GM21515 (cell line): Measurements from ENCODE around the gene SCNN1B.
"Not testable (repeated sequence)": the region's sequence is repeated elsewhere in the genome, so short reads cannot be mapped to it uniquely, and the experiment has no call there.

Experiments used
- ATAC-seq: cut with Tn5 transposase; IDR thresholded peaks from one replicate; pipeline ENCODE4 v1.9.1; 2021; ENCODE audit not compliant: unreplicated experiment

Gene SCNN1B

DNA sequence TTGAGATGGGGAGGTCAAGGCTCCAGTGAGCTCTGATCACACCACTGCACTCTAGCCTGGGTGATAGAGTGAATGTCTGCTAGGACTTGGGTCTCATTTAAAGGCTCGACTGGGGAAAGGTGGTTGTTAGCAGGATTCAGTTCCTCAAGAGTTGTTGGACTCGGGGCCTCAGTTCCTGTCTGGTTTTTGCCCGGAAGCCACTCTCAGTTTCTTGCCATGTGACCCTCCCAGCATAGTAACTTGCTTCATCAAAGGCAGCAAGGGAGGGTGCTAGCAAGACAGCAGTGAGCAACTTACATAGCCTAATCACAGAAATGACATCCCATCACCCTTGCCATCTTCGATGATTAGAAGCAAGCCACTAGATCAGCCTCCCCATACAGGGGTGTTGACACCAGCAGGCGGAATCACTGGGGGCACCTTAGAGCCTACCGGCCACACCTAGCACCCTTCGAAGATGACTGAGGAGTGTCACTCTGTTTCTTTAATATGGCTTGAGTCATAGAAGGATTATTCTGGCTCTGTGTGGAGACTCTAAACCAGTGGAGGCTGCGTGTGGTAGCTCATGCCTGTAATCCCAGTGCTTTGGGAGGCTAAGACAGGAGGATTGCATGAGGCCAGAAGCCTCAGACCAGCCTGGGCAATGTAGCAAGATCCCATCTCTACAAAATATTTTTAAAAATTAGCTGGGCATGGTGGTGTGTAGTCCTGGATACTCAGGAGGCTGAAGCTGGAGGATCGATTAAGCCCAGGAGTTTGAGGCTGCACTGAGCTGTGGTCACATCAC, 13.2 kb upstream of the SCNN1B start:
- ATAC-seq: no peak

DNA sequence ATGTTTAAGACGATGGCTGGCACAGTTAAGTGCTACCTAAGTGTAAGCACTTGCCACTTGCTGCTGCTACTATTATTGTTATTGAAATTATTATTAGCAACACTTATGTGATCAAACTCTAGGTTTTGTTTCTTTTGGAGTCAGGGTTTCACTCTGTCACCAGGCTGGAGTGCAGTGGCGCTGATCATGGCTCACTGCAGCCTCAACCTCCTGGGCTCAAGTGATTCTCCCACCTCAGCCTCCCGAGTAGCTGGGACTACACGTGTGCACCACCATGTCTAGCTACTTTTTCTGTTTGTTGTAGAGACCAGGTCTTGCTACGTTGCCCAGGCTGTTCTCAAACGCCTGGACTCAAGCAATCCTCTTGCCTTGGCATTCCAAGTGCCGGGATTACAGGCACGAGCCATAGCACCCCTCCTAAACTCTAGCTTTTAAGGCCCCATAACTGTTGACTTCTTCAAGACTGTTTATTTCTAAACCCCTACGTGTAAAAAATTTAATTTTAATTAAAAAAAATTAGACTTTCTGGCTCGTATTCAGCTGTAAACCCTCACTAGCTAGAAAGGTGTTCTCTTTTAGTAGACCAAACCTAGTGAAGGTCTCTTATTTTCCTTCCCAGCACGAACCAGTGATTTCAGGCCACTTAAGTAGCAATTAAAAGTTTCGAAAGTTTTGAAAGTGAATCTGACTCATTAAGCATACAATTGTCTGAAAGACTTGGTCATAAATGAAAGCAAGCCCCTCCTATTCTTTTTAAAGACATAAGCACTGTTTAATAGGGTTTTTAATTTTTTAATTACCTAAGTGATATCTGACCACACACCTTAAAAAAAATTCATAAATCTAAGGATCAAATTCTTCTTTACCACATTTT, 11.7 kb upstream of the SCNN1B start:
- no peak for ATAC-seq

DNA sequence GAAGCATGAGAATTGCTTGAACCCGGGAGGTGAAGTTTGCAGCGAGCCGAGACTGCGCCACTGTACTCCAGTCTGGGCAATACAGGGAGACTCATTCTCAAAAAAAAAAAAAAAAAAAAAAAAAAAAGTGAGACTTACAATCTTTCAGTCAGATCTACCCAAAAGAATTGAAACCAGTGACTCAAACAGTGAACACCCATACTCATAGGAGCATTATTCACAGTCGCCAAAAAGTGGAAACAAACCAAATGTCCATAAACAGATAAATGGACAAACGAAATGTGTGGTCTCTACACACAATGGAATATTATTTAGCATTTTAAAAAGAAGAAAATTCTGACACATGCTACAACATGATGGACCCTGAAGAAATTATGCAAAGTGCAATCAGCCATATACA, 9.1 kb upstream of the SCNN1B start:
- ATAC-seq: no peak

DNA sequence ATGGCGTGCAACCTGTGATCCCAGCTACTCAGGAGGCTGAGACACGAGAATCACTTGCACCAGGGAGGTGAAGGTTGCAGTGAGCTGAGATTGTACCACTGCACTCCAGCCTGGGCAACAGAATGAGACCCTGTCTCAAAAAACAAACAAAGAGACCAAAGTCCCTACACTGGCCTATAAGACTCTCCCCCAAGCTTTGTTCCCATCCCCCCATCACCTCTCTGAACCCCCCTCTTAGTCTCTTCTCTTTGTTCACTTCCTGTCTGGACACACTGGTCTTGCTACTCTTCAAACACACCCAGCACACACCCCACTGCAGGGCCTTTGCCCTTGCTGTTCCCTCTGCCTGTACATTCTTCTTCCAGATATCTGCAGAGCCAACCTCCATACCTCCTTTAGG, 7.8 kb upstream of the SCNN1B start:
- no peak for ATAC-seq

DNA sequence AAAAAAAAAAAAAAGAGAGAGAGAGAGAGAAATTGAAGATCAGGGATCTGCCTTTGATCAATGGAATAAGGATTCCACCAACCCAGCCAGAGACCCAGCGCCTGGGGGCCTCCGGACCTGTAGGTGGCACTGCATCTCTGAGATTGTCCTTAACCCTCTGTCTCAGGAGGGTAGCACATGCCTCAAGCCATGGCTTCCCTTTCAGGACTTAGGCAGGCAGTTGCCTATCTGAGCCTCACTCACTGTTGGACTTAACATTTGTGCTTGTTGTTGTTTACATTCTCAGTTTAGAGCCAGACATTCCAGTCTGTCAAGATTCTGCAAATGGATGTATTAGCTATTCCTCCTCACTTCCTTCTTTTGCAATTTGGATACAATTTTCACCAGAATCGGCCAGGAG, 5.1 kb upstream of the SCNN1B start:
- ATAC-seq: no peak

DNA sequence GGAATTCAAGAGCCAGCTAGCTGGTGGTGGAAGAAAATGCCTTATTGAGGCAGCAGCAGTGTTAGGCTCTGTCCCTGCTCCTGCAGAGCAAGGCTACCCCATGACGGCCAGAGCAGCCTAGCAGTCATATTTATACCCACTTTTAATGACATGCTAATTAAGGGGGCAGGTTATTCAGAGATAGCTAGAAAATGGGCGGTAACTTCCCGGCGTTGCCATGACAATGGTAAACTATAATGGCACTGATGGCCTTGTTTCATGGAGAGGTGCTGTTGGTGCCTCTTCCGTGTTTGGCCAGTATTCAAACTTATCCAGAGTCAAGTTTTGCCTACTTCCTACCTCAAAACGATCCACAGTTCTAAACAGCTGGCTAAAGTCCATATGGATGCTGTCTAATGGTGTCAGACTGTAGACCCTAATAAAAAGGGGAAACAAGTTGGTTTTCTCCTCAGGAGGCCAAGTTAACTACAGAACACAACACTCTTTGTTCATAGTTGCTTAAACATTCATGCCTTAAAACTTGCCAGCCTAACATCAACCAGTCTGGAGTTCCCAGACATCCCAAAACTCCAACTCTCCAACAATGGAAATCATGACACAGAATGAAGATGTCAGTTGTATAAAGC, 3.7 kb upstream of the SCNN1B start:
- ATAC-seq: no peak

DNA sequence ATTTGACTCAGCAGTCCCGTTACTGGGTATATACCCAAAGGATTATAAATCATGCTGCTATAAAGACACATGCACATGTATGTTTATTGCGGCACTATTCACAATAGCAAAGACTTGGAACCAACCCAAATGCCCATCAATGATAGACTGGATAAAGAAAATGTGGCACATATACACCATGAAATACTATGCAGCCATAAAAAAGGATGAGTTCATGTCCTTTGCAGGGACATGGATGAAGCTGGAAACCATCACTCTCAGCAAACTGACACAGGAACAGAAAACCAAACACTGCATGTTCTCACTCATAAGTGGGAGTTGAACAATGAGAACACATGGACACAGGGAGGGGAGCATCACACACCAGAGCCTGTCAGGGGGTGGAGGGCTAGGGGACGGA, 2.3 kb upstream of the SCNN1B start:
- ATAC-seq: not testable (repeated sequence)

DNA sequence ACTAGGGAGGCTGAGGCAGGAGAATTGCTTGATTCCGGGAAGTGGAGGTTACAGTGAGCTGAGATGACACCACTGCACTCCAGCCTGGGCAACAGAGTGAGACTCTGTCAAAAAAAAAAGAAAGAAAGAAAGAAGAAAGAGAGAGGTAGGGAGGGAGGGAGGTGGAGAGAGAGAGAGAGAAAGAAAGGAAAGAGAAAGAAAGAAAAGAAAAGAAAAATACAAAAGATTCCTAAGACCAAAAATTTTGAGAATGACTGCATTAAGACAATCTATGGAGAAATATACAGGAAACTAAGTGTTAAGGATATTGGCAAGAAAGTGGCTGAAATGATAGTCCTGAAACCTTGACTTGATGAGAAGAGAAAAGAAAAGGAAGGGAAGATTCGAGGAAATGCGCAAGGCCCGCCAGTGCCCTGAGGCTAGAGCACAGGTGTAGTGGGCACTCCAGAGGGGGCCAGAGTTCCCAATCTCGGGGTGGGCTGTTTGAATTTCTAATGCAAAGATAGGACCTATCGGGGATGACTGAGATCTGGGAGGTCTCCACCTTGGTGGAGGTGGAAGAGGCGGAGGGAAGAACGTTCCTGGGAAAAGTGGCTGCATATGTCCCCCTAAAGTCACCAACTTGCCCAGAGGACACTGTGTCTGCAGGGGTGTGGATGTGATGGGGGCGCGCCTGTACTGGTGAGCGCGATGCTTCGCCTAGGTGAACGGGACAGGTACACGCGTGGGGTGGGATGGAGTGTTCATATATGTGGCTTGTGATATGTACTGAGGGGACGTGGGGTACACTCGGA, 654 bp upstream of the SCNN1B start:
- ATAC-seq: no peak

DNA sequence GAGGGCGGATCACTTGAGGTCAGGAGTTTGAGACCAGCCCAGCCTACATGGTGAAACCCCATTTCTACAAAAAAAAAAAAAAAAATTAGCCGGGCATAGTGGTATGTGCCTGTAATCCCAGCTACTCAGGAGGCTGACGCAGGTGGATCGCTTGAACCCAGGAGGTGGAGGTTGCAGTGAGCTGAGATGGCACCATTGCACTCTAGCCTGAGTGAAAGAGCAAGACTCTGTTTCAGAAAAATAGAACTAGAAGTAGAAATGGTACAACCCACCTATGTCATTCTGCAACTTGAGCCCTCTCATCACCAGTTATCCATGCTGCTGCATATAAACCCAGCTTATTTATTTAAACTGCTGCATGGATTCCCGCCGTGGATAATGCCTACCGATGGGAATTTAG, 1.6 kb downstream of the SCNN1B start:
- no peak for ATAC-seq

DNA sequence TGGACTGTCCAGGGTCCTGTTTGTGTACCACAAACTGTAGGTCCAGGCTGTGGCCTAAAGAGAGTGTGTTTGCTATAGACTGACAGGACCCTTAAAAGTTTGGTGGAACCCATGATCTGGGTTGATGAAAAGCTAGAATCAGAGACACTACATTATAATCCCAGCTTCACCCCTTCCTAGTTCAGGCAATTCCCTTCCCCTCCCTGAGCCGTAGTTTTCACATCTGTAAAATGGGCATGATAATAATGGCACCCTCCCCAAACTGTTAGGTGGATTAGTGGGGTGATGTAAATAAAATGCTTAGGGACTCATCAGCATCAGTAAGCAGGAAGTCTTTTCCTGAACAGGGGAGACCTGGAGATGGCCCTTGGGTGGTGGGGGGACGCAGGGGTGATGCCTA, 2.5 kb downstream of the SCNN1B start:
- ATAC-seq: no peak

DNA sequence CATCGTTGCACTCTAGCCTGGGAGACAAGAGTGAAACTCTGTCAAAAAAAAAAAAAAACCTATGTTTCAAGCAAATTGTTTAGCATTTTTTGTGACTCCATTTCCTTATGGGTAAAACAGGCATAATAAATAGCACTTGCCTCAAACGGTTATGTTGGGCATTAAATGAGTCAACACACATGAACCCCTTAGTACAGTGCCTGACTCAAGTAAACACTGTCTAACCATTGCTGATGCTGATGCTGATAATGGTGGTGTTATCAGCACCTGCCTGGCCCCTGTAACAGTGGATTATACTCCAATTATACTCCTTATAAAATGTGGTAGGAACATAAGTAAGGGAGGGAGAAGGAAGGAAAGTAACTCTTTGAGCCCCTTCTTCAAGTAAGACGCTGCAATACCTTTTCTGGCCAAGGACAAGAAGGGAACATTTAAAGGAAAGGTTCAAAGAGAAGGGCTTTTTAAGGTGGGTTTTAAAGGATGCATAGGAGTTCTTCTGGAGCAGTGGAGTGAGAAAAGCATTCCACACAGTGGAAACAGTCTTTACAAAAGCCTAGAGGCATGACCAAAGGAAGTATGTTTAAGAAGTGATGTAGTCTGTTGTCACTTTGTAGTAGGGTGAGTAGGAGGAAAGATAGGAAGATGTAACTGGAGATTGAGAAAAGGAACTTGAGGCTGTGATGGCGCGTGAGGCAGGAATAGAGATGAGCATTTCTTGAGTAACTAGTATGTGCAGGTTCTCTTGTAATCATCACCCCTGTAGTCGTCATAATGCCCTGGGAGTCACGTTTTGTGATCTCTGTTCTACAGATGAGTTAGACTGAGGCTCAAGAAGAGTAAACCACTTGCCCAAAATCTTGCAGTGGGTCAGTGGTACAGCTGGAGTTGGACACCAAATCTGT, 4.3 kb downstream of the SCNN1B start:
- ATAC-seq: no peak

DNA sequence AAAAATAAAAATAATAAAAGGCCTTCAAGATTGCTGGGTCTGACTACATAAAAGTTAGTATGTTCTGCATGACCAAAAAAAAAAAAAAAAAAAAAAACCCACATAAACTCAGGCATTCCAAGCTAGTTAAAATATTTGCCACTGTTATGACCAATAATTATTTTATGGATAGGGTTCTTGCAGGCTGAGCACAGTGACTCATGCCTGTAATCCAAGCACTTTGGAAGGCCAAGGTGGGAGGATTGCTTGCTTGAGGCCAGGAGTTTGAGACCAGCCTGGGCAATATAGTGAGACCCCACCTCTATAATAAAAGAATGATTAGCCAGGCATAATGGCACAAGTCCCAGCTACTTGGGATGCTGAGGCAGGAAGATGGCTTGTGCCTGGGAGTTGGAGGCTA, 8.1 kb downstream of the SCNN1B start:
- ATAC-seq: no peak

DNA sequence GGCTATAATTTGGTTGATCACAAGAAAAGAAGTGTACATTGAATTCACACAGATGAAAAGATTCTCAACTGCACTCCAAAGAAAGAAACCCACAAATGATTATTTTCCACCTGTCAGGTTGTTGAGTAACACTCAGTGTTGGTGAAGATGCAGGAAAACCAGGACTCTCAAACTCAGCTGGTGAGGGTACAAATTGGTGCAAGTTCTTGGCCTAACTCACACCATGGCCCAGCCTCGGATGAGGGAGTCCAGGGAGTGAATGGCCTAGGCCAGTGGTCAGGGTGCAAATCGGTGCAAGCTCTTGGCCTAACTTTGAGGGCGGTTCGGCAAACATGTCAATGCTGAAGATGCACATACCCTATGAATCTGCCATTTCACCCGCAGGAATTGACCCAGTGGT, 8.6 kb downstream of the SCNN1B start:
- no peak for ATAC-seq

DNA sequence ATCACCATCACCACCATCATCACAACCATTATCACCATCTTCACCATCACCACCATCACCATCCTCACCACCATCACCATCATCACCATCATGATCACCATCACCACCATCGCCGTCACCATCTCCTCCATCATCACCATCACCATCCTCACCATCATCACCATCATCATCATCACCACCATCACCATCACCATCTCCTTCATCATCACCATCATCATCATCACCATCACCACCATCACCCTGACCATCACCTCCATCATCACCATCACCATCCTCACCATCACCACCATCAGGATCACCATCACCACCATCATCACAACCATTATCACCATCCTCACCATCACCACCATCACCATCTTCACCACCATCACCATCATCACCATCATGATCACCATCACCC, 14.1 kb downstream of the SCNN1B start:
- no peak for ATAC-seq

DNA sequence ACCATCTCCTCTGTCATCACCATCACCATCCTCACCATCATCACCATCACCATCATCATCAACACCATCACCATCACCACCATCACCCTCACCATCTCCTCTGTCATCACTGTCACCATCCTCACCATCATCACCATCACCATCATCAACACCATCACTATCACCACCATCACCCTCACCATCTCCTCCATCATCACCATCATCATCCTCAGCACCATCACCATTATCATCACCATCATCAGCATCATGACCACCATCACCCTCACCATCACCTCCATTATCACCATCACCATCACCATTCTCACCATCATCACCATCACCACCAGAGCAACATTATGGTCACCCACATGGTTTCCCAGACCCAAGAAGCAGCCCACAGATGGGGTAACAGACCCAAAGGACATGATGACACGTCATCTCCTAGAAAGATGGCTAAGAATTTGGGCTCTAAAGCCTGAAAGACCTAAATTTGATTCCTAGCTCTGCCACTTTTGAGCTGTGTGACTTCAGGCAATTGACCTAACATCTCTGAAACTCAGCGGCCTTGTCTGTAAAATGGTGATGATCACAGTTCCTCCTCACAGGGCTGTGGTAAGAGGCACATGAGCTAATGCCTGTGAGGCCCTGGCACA, 14.6 kb downstream of the SCNN1B start:
- no peak for ATAC-seq

DNA sequence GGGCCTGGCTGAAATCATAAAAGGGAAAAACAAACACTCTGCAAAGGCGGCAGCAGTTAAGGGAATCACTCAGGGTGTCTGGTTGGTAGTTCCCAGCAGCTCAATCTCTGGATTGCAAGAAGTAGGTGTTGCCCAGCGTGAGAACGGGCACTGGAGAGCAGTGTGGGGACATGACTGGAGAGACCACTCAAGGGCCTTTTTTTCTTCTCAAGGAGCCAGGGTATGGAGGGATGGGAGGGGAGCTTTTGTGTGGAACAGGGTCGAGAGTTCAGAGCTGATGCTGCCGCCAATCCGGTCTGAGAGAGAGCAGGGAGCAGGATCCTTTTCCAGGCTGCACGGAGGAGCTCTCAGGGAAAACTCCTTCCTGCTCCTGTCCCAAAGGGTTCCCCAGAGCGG, 15.2 kb downstream of the SCNN1B start:
- no peak for ATAC-seq

DNA sequence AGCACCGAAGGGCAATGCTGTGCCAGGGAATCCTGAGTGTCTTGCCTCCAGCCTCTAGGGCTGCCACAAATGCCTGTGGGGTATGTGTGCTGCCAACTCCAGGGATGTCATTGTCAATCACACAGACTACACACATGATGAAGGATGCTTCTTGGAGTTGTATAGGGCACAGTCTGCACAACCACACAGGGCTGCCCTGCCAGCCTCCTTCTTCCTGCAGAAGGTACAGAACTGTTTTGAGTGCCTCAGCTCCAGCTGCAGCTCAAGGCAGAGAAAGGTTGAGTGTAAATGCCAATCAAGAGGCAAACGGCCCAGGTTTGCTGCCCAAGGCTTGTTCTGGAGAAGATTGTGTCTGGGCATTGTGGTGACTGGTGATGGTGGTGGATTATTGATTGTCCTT, 15.6 kb downstream of the SCNN1B start:
- no peak for ATAC-seq

DNA sequence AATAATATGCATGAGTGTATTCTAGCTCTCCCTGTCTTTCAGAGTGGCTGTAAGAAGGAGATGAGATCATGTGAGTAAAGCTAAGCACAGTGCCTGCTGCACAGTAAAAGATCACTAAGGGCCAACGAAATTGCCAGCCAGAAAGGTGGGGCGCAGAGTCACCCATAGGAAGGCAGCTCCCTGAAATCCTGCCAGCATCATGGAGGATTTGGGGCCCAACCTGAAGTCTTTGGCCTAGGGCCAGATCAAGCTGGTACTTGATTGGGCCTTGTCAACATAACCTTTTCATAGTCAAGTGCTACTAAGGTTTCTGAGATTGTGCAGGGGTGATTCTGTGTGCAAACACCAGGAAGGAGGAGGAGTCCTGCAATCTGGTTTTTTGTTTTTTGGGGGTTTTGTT, 16.5 kb downstream of the SCNN1B start:
- ATAC-seq: no peak

DNA sequence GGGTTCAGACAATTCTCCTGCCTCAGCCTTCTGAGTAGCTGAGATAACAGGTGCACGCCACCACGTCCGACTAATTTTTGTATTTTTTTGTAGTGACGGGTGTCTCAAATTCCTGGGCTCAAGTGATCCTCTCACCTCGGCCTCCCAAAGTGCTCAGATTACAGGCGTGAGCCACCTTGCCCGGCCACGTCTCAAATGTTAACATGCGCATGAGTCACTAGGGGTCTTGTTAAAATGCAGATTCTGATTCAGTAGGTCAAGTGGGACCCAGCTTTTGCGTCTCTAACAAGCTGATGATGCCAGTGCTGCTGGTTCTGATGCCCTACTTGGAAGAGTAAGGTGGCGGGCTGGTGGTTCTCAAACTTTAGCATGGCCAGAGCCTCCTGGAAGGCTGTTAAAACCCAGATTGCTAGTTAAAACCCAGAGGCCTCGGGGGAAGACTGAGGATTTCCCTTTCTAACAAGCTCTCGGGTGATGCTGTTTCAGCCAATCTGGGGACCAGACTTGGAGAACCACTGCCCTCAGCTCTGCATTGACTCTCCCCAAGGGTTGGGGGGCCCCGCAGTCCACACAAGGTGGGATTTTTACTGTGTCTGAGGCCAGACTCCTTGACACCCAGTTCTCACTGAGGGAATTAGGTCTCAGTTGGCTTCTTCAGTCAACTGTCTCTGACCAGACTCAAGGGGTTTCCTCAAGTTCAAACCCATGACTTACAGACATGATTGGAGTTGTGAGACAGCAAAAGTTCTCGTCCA, 17.9 kb downstream of the SCNN1B start:
- ATAC-seq: no peak
